ENCODE results near the gene DNAI7.

DNA sequence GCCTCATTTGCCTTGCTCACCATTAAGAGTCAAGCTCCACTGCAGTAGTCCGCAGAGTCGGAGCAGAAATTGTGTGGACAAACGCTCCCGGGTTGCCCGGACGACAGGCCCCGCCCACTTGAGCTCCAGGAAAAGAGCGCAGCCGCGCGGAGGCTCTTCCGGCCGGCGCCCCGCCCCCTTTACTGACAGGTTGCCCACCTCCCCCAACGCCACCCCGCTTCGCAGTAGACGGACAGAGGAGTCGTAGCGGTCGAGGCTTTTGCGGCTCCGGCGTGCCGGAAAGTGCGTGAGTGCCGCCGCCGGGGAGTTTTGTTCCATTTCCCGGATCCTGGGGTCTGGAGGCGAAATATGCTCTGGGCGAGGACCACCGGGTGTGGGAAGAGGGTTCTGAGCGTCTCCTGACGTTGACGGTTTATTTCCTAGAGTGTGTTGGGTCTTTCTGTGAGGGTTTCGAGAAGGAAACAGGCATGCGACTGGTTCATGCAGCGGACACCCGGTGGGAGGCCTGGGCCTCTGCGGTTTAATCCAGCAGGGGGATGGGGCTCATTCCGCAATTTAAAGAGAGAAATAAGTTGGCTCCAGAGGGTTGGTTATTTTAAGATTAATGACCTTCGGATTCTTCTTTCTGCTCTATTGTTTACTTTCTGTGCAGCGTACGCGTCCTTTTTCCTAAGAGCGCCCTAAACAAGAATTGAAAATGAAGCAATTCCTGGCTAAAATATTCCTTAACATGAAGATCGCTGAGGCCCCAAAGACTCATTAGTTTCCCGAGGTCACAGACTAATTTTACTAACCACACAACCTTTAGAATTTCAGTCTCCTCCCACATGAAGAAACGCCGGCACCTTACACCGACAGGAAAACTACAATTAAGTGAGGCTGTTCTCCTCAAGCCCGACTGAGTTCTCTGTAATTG lies at the start of gene DNAI7, which contains the start of gene ETFRF1:
- TF ChIP-seq FOXJ3 (CRISPR knock-in tag; IDR thresholded peaks at IDR 0.05) (0 out of 2 replicates have a peak, but pooled peaks have one; percentile 17), PBX3 (IDR thresholded peaks at IDR 0.05) (peak; percentile 64), FOXM1 (IDR thresholded peaks at IDR 0.05; ENCODE audit: low read depth) (no peak), RAD21 (IDR thresholded peaks at IDR 0.05; ENCODE audit: low read length) (no peak)
- TF ChIP-seq, protein P1, sequence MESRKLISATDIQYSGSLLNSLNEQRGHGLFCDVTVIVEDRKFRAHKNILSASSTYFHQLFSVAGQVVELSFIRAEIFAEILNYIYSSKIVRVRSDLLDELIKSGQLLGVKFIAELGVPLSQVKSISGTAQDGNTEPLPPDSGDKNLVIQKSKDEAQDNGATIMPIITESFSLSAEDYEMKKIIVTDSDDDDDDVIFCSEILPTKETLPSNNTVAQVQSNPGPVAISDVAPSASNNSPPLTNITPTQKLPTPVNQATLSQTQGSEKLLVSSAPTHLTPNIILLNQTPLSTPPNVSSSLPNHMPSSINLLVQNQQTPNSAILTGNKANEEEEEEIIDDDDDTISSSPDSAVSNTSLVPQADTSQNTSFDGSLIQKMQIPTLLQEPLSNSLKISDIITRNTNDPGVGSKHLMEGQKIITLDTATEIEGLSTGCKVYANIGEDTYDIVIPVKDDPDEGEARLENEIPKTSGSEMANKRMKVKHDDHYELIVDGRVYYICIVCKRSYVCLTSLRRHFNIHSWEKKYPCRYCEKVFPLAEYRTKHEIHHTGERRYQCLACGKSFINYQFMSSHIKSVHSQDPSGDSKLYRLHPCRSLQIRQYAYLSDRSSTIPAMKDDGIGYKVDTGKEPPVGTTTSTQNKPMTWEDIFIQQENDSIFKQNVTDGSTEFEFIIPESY (IDR thresholded peaks at IDR 0.05; ENCODE audit: borderline replicate concordance, low read depth): no peak
- TF ChIP-seq, protein P2, sequence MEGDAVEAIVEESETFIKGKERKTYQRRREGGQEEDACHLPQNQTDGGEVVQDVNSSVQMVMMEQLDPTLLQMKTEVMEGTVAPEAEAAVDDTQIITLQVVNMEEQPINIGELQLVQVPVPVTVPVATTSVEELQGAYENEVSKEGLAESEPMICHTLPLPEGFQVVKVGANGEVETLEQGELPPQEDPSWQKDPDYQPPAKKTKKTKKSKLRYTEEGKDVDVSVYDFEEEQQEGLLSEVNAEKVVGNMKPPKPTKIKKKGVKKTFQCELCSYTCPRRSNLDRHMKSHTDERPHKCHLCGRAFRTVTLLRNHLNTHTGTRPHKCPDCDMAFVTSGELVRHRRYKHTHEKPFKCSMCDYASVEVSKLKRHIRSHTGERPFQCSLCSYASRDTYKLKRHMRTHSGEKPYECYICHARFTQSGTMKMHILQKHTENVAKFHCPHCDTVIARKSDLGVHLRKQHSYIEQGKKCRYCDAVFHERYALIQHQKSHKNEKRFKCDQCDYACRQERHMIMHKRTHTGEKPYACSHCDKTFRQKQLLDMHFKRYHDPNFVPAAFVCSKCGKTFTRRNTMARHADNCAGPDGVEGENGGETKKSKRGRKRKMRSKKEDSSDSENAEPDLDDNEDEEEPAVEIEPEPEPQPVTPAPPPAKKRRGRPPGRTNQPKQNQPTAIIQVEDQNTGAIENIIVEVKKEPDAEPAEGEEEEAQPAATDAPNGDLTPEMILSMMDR (IDR thresholded peaks at IDR 0.05): peak; percentile 27; the same call in 1 of the 2 replicates

Data from SK-N-SH (cell line).